ENCODE measurements around the gene MSX2. TPM values are rescaled to one million over a fixed set of nuclear protein-coding genes. Genes with fewer than 3 reads are reported as not detected.

The MSX2 gene
- total RNA-seq, 1 donor from 2014 or later, result 1.3 TPM

DNA sequence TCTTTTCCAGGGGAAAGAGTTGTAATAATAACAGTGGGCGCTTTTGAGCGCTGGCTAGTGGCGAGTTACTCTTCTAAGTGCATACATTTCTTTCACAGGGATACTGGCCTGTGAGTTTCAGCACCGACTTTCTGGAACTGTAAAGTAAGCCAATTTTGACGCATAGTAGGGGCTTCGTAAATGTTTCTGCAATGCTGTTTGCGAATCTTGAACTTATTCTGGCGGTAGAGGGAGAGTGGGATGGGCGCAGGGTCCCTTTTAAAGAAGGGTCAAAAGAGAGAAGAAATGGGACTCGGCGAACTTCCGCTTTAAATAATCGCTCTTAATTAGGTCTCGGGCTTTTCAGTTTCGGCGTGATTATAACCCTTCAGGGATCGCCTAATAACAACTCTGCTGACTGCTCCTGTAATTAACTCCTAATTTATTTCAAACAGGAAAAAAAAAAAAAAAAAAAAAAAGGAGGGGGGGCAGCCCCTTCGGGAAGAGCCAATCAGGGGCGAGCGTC is 351 bp upstream of the MSX2 start:
- TF ChIP-seq, protein P1, sequence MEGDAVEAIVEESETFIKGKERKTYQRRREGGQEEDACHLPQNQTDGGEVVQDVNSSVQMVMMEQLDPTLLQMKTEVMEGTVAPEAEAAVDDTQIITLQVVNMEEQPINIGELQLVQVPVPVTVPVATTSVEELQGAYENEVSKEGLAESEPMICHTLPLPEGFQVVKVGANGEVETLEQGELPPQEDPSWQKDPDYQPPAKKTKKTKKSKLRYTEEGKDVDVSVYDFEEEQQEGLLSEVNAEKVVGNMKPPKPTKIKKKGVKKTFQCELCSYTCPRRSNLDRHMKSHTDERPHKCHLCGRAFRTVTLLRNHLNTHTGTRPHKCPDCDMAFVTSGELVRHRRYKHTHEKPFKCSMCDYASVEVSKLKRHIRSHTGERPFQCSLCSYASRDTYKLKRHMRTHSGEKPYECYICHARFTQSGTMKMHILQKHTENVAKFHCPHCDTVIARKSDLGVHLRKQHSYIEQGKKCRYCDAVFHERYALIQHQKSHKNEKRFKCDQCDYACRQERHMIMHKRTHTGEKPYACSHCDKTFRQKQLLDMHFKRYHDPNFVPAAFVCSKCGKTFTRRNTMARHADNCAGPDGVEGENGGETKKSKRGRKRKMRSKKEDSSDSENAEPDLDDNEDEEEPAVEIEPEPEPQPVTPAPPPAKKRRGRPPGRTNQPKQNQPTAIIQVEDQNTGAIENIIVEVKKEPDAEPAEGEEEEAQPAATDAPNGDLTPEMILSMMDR (IDR thresholded peaks at IDR 0.05; ENCODE audit: insufficient read depth, low read length, poor library complexity, severe bottlenecking), result no peak
- peaks cover 80% of the 10 kb centered on the region for H3K27me3 ChIP-seq (ENCODE audit: control insufficient read depth, insufficient read depth, low read length)
- H3K36me3 ChIP-seq (ENCODE audit: control insufficient read depth, insufficient read depth, low read length), result no peaks in the 10 kb centered on the region
- peak overlapping the region; percentile 18 for H3K4me3 ChIP-seq (ENCODE audit: low read depth, low read length)
- DNase-seq (ENCODE audit: low read depth), result no peak

DNA sequence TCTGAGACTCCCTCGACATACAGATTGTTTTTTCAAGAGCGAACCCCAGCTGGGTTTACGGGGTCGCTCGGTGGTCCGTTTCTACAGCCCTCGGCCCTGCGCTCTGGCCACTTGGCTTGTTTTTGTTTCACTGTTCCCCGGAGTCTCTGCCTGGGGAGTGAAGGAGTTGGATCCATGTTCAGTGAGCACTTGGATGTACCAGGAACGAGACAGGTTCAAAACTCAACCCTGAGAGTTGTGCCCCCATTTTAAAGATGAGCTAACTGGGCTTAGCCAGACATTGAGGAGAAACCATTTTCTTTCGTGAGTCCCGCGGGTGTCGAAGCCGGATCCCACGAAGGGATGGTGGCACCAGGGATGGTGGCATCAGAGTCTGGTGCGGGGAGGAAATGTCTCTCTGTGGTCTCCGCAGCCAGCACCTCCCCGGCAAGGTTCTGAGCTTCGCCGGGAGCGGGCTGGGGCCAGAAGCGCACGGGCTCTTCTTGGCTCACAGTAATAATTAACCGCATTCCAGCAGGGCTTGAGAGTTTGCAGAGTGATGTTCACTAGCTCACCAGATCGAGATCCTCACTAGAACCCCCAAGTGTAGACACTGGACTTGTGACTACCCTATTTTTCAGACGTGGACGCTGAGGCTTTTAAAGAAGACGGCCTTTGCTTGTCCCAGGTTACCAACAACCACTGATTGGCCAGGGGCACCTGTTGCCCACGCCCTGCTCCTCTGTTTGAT is 1.0 kb downstream of the MSX2 start:
- TF ChIP-seq, protein P1 (IDR thresholded peaks at IDR 0.05; ENCODE audit: insufficient read depth, low read length, poor library complexity, severe bottlenecking), result no peak
- peak overlapping the region; percentile 49 for H3K4me3 ChIP-seq (ENCODE audit: low read depth, low read length)
- H3K27me3 ChIP-seq (ENCODE audit: control insufficient read depth, insufficient read depth, low read length), result peaks cover 71% of the 10 kb centered on the region
- DNase-seq (ENCODE audit: low read depth), result no peak
- no peaks in the 10 kb centered on the region for H3K36me3 ChIP-seq (ENCODE audit: control insufficient read depth, insufficient read depth, low read length)

DNA sequence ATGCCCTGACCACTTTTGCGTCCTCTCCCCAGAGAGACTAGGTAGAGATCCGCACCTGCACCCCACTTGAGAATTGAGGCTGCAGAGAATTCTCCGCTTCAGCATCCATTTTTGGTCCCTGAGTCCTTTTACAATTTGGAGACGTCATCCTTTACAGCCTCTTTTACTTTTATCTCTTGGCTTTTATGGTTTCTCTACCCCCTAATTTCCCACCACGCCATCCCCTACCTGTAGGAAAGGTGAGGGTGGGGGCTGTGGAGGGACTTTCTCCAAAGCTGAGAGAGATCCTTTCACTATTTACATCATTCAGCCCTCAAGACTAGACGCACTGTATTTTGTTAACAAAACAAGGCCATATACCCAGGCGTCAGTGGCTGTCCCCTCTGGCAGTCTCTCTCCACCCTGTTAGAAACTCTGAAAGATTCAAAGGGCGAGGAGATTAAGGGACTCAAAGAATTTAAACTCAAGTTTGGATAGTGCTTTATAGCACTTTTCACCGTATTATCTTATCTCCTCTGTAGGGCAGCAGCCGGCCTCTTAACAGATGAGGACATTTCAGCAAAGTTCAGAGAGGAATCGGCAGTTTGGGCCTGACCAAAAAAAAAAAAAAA is 1.7 kb downstream of the MSX2 start:
- TF ChIP-seq, protein P1 (IDR thresholded peaks at IDR 0.05; ENCODE audit: insufficient read depth, low read length, poor library complexity, severe bottlenecking), result no peak
- Histone ChIP-seq H3K4me3 (ENCODE audit: low read depth, low read length) (no peak overlapping the region), H3K27me3 (ENCODE audit: control insufficient read depth, insufficient read depth, low read length) (peaks cover 69% of the 10 kb centered on the region), H3K36me3 (ENCODE audit: control insufficient read depth, insufficient read depth, low read length) (no peaks in the 10 kb centered on the region)
- DNase-seq (ENCODE audit: low read depth), result no peak

DNA sequence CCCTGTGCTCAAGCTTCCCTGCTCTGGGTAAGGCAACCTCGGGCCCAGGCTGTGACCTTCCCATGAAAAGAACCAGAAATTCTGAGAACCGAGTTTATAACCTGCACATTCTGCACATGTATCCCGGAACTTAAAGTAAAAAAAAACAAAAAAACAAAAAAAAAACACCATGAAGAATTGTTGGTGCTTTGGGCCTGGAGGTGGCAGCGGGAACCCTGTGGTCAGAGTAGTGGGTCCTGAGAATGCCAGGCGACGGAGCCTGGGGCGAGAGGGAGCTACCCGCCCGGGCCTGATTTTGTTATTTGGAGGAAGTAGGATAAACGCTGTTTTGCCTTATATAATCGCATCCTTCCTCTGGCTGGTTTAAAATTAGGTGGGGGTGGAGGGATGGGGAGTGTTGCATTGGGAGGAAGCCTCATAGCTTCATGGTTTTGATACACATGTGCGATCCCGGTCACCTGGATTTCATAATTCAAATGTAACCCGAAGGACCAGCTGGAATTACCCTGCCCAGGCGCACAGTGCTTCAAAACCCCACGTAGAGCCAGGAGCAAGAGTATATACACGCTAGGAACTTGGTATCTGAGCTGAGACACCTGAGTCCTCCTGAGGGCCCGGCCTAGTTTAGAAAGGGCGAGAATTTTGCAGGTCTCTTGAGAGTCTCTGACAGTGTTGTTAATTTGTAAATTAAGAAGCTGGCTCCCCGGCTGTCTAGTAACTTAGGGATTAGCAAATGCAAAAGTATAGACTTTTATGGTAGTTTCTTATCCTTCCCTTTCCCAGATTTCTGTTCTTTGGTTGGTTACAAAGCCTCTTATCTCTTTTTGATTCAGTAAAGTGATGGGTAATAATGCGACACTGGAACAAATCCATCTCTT is 2.8 kb downstream of the MSX2 start:
- H3K36me3 ChIP-seq (ENCODE audit: control insufficient read depth, insufficient read depth, low read length), result no peaks in the 10 kb centered on the region
- no peak for DNase-seq (ENCODE audit: low read depth)
- no peak overlapping the region for H3K4me3 ChIP-seq (ENCODE audit: low read depth, low read length)
- TF ChIP-seq, protein P1 (IDR thresholded peaks at IDR 0.05; ENCODE audit: insufficient read depth, low read length, poor library complexity, severe bottlenecking), result no peak
- H3K27me3 ChIP-seq (ENCODE audit: control insufficient read depth, insufficient read depth, low read length), result peaks cover 71% of the 10 kb centered on the region

DNA sequence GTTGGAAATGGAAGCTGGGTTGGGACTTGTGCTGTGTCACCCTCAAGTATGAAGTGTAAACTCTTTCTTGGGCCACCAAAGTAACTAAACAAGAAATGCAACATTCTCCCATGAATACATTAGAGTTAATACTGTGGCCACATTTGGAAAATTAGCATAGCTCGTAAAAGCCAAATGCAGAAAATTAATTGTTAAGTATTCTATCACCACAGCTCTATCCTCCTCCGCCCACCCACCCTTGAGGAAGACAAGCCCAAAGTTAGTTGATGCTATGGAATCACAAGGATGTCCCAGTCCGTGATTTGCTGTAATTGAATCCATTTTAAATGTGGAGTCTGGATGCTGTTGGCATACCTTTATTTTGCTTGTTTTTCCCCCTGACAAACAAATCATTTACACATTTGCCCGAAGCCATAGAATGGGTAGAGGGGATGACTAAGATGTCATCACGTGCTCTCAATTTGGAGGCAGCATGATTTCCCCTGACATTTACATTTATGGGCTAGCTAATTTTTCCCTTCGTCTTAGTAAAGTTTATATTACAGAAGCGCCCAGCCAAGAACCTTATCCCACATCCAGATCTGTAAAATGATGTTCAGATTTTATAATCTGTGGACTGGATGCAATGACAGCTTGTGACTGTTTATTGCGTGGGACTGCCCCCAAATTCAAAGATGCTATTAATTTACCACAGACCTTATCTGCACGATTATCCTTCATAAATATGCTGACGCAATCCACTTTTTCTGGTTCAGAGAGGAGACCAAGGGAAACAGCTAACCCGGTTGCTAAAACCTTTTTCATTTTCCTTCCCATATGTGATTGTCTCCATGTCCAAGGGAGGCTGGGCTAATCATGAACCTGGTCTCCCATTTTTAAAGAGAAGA is 3.7 kb downstream of the MSX2 start:
- no peak for DNase-seq (ENCODE audit: low read depth)
- H3K4me3 ChIP-seq (ENCODE audit: low read depth, low read length), result no peak overlapping the region
- H3K27me3 ChIP-seq (ENCODE audit: control insufficient read depth, insufficient read depth, low read length), result peaks cover 72% of the 10 kb centered on the region

More for the DNA sequence above, 3.7 kb downstream of the MSX2 start:
- TF ChIP-seq, protein P1 (IDR thresholded peaks at IDR 0.05; ENCODE audit: insufficient read depth, low read length, poor library complexity, severe bottlenecking), result no peak
- H3K36me3 ChIP-seq (ENCODE audit: control insufficient read depth, insufficient read depth, low read length), result no peaks in the 10 kb centered on the region
